Parathyroid adenoma (tissue), 2 donors: ENCODE measurements around the gene CLASP1.

Experiments
- H2AFZ ChIP-seq: fragments of 300-600 bp; sonication (generic); one replicate; pipeline ENCODE4 v1.7.0; 2017; ENCODE audit warnings: antibody characterized with exemption, mild to moderate bottlenecking
- H3K27ac ChIP-seq: fragments of 300-600 bp; sonication (generic); one replicate; pipeline ENCODE4 v1.7.0; 2017
- H3K27me3 ChIP-seq: fragments of 300-600 bp; sonication (generic); one replicate; pipeline ENCODE4 v1.7.0; 2017; ENCODE audit warnings: low read length; ENCODE audit not compliant: control insufficient read depth, insufficient read depth
- H3K36me3 ChIP-seq: fragments of 300-600 bp; sonication (generic); one replicate; pipeline ENCODE4 v1.7.0; 2017; ENCODE audit warnings: low read length; ENCODE audit not compliant: control insufficient read depth, insufficient read depth
- H3K4me1 ChIP-seq: fragments of 300-600 bp; sonication (generic); one replicate; pipeline ENCODE4 v1.7.0; 2017; ENCODE audit warnings: control low read depth
- H3K4me2 ChIP-seq: fragments of 300-600 bp; sonication (generic); one replicate; pipeline ENCODE4 v1.7.0; 2017; ENCODE audit warnings: low read length
- H3K4me3 ChIP-seq: fragments of 300-600 bp; sonication (generic); one replicate; pipeline ENCODE4 v1.7.0; 2017; ENCODE audit warnings: low read depth, low read length
- H3K79me2 ChIP-seq: fragments of 300-600 bp; sonication (generic); one replicate; pipeline ENCODE4 v1.7.0; 2017; ENCODE audit warnings: control low read depth
- H3K9ac ChIP-seq: fragments of 300-600 bp; sonication (generic); one replicate; pipeline ENCODE4 v1.7.0; 2017; ENCODE audit warnings: mild to moderate bottlenecking
- H3K9me3 ChIP-seq: fragments of 300-600 bp; sonication (generic); one replicate; pipeline ENCODE4 v1.7.0; 2017; ENCODE audit warnings: low read length; ENCODE audit not compliant: control insufficient read depth
- CTCF ChIP-seq: fragments of 300-600 bp; sonication (generic); IDR thresholded peaks from one replicate; pipeline ENCODE4 v1.7.0; 2017; ENCODE audit warnings: antibody characterized with exemption, mild to moderate bottlenecking
- donor health status: primary hyperparathyroidism.

CLASP1 gene

GRCh38 chr2:121582272-121582671, 67.0 kb downstream of the CLASP1 start:
- Histone ChIP-seq H3K4me2 (no peak overlapping the region), H3K9me3 (no peaks in the 10 kb centered on the region), H3K79me2 (peaks cover 55% of the 10 kb centered on the region), H3K27me3 (no peaks in the 10 kb centered on the region), H3K9ac (no peak overlapping the region), H2AFZ (no peak overlapping the region), H3K4me3 (no peak overlapping the region), H3K4me1 (no peaks in the 10 kb centered on the region), H3K36me3 (no peaks in the 10 kb centered on the region), H3K27ac (no peak overlapping the region)
- TF ChIP-seq CTCF: no peak

GRCh38 chr2:121579309-121579708, 70.0 kb downstream of the CLASP1 start:
- no peak overlapping the region for H3K9ac ChIP-seq
- TF ChIP-seq CTCF: no peak
- H3K4me3 ChIP-seq: no peak overlapping the region
- peaks cover 39% of the 10 kb centered on the region for H3K79me2 ChIP-seq
- H3K27ac ChIP-seq: no peak overlapping the region
- H3K27me3 ChIP-seq: no peaks in the 10 kb centered on the region
- no peak overlapping the region for H3K4me2 ChIP-seq
- H3K4me1 ChIP-seq: no peaks in the 10 kb centered on the region
- no peaks in the 10 kb centered on the region for H3K9me3 ChIP-seq
- H3K36me3 ChIP-seq: no peaks in the 10 kb centered on the region
- no peak overlapping the region for H2AFZ ChIP-seq

- Histone ChIP-seq H3K79me2 (peaks cover 24% of the 10 kb centered on the region), H2AFZ (no peak overlapping the region), H3K36me3 (no peaks in the 10 kb centered on the region), H3K4me3 (no peak overlapping the region), H3K9me3 (no peaks in the 10 kb centered on the region), H3K27ac (no peak overlapping the region), H3K4me1 (no peaks in the 10 kb centered on the region), H3K27me3 (no peaks in the 10 kb centered on the region), H3K9ac (no peak overlapping the region), H3K4me2 (no peak overlapping the region)
- no peak for TF ChIP-seq CTCF
Observed at GRCh38 chr2:121577381-121577780, 71.9 kb downstream of the CLASP1 start.

GRCh38 chr2:121576263-121576662, 73.0 kb downstream of the CLASP1 start:
- Histone ChIP-seq H3K27ac (no peak overlapping the region), H3K79me2 (peaks cover 18% of the 10 kb centered on the region), H3K4me3 (no peak overlapping the region), H3K4me1 (no peaks in the 10 kb centered on the region), H2AFZ (no peak overlapping the region), H3K9me3 (no peaks in the 10 kb centered on the region), H3K36me3 (no peaks in the 10 kb centered on the region), H3K27me3 (no peaks in the 10 kb centered on the region), H3K4me2 (no peak overlapping the region), H3K9ac (no peak overlapping the region)
- no peak for TF ChIP-seq CTCF

- Histone ChIP-seq H3K9ac (no peak overlapping the region), H3K4me2 (no peak overlapping the region), H3K9me3 (no peaks in the 10 kb centered on the region), H2AFZ (no peak overlapping the region), H3K4me3 (no peak overlapping the region), H3K79me2 (peaks cover 18% of the 10 kb centered on the region), H3K27me3 (no peaks in the 10 kb centered on the region), H3K36me3 (no peaks in the 10 kb centered on the region), H3K4me1 (no peaks in the 10 kb centered on the region), H3K27ac (no peak overlapping the region)
- TF ChIP-seq CTCF: no peak
Observed at GRCh38 chr2:121575800-121576199, 73.5 kb downstream of the CLASP1 start.
